Keratinocyte (primary cell): ENCODE measurements around the gene DPY19L3. TPM values are rescaled to one million over a fixed set of nuclear protein-coding genes. Genes with fewer than 3 reads are reported as not detected.

Experiments used
- DNase-seq: peaks from one replicate; pipeline ENCODE4 v3.0.0-alpha.2; 2011; ENCODE audit warnings: low read depth, missing footprints, low spot score
- FAIRE-seq: peaks from 2 replicates; lab custom pipeline; 2011; peaks lifted over from hg19 to GRCh38; lab: Jason Lieb, UNC
- H2AFZ ChIP-seq: 2 replicates; pipeline ENCODE4 v1.6.0; 2012; ENCODE audit warnings: low read length, control low read depth, inconsistent platforms; ENCODE audit not compliant: control insufficient read depth
- H3K27ac ChIP-seq: 2 replicates; pipeline ENCODE4 v1.5.1; 2011; ENCODE audit warnings: low read length; ENCODE audit not compliant: control insufficient read depth, insufficient read depth
- H3K27me3 ChIP-seq: 3 replicates; pipeline ENCODE4 v1.6.0; 2011; ENCODE audit warnings: low read length; ENCODE audit not compliant: control insufficient read depth, insufficient read depth; ENCODE audit errors: extremely low read depth
- H3K36me3 ChIP-seq, 2 experiments: 2 replicates in 1 of 2; 3 replicates in 1 of 2; pipeline ENCODE4 v1.5.1; 2011; ENCODE audit warnings: low read length in 2 of 2, mild to moderate bottlenecking in 1 of 2; ENCODE audit not compliant: control insufficient read depth in 2 of 2, insufficient read depth in 2 of 2; ENCODE audit errors: extremely low read depth in 1 of 2
- H3K4me1 ChIP-seq: 3 replicates; pipeline ENCODE4 v1.5.1; 2011; ENCODE audit warnings: low read length; ENCODE audit not compliant: control insufficient read depth, insufficient read depth; ENCODE audit errors: extremely low read depth
- H3K4me2 ChIP-seq: 3 replicates; pipeline ENCODE4 v1.6.0; 2011; ENCODE audit warnings: low read depth, low read length; ENCODE audit not compliant: control insufficient read depth, insufficient read depth; ENCODE audit errors: extremely low read depth
- H3K4me3 ChIP-seq, 3 experiments: fragments of 200-600 bp in 1 of 3; sonication (generic) in 1 of 3; 2 replicates in 2 of 3; 3 replicates in 1 of 3; pipeline ENCODE4 v1.5.1; 2011 to 2016; ENCODE audit warnings: low read length in 3 of 3, mild to moderate bottlenecking in 3 of 3, control low read depth in 2 of 3, inconsistent platforms in 1 of 3, low read depth in 1 of 3, mixed read lengths in 1 of 3, mixed run types in 1 of 3, moderate library complexity in 1 of 3; ENCODE audit not compliant: control insufficient read depth in 2 of 3, insufficient read depth in 2 of 3; ENCODE audit errors: extremely low read depth in 1 of 3
- H3K79me2 ChIP-seq: 2 replicates; pipeline ENCODE4 v1.6.0; 2012; ENCODE audit warnings: low read length; ENCODE audit not compliant: control insufficient read depth, insufficient read depth
- H3K9ac ChIP-seq: 3 replicates; pipeline ENCODE4 v1.6.0; 2011; ENCODE audit warnings: low read length; ENCODE audit not compliant: control insufficient read depth, insufficient read depth; ENCODE audit errors: extremely low read depth
- H3K9me1 ChIP-seq: 3 replicates; pipeline ENCODE4 v1.6.0; 2011; ENCODE audit warnings: low read length; ENCODE audit not compliant: control insufficient read depth, insufficient read depth; ENCODE audit errors: extremely low read depth
- H3K9me3 ChIP-seq: 2 replicates; pipeline ENCODE4 v1.5.1; 2012; ENCODE audit warnings: low read depth, low read length; ENCODE audit not compliant: control insufficient read depth
- H4K20me1 ChIP-seq: 3 replicates; pipeline ENCODE4 v1.6.0; 2011; ENCODE audit warnings: low read length; ENCODE audit not compliant: control insufficient read depth, insufficient read depth; ENCODE audit errors: extremely low read depth
- CTCF ChIP-seq, 3 experiments: IDR thresholded peaks in 1 of 3; conservative IDR thresholded peaks in 1 of 3; optimal IDR thresholded peaks in 1 of 3; 2 replicates in 2 of 3; 3 replicates in 1 of 3; pipeline versions ENCODE3 to v1.5.1; 2011; ENCODE audit warnings: low read length in 3 of 3, mild to moderate bottlenecking in 3 of 3, moderate library complexity in 2 of 3, control low read depth in 1 of 3, inconsistent platforms in 1 of 3; ENCODE audit not compliant: insufficient read depth in 2 of 3; ENCODE audit errors: extremely low read depth in 1 of 3
- EZH2 ChIP-seq: IDR thresholded peaks from one replicate; pipeline ENCODE4 v1.6.1; 2012; ENCODE audit warnings: inconsistent platforms, mild to moderate bottlenecking, low read length, moderate library complexity
- dilution Hi-C: fragments of 300-500 bp; cut with MboI; formaldehyde crosslinking; loops from one replicate; pipeline ENCODE4 v1.7.0; 2020; ENCODE audit warnings: low sequenced_read_pairs; ENCODE audit not compliant: extremely low pct_ligation_motif_present
- polyA plus RNA-seq, 5 experiments: library from polyadenylated mRNA; depleted of rRNA in 3 of 5; stranded (reverse) in 3 of 5; stranded (forward) in 1 of 5; unstranded in 1 of 5; fragments of >200 nt; gene quantifications; 1 replicate in 1 of 5; 2 replicates in 3 of 5; 3 replicates in 1 of 5; pipeline versions ENCODE4 v1.2.1 to v1.2.3, GENCODE V29; 2011 to 2012; ENCODE audit warnings: missing spikeins in 2 of 5, low read depth in 1 of 5, low replicate concordance in 1 of 5

Gene DPY19L3
- polyA plus RNA-seq, 1 donor (not counting 4 experiments of a cell fraction or from before 2014, with no cell fraction given), result 10.0 TPM

GRCh38 chr19:32392901-32393300 lies 12.7 kb upstream of the DPY19L3 start:
- H3K36me3 ChIP-seq, result no peaks in the 10 kb centered on the region
- TF ChIP-seq CTCF (optimal IDR thresholded peaks at IDR 0.05 in 1 of 3, IDR thresholded peaks at IDR 0.05 in 1 of 3, conservative IDR thresholded peaks at IDR 0.05 in 1 of 3; ENCODE audit: extremely low read depth in 1 of 3, insufficient read depth in 2 of 3, low read length in 3 of 3) (no peak), EZH2 (no peak)
- H3K4me2 ChIP-seq, result no peak overlapping the region
- peaks cover 4% of the 10 kb centered on the region for H3K4me1 ChIP-seq
- no peak overlapping the region for H3K27ac ChIP-seq
- H3K79me2 ChIP-seq, result no peaks in the 10 kb centered on the region
- no peaks in the 10 kb centered on the region for H3K9me1 ChIP-seq
- no peaks in the 10 kb centered on the region for H3K27me3 ChIP-seq
- no peak overlapping the region for H2AFZ ChIP-seq
- DNase-seq (no peak), FAIRE-seq (no peak)
- no peak overlapping the region for H3K4me3 ChIP-seq
- dilution Hi-C loops, result no loop called here
- no peak overlapping the region for H3K9ac ChIP-seq
- H3K9me3 ChIP-seq, result no peaks in the 10 kb centered on the region
- no peaks in the 10 kb centered on the region for H4K20me1 ChIP-seq

- Histone ChIP-seq H2AFZ (no peak overlapping the region), H3K9me3 (no peaks in the 10 kb centered on the region), H3K9ac (no peak overlapping the region), H3K4me2 (no peak overlapping the region), H3K36me3 (no peaks in the 10 kb centered on the region), H3K27ac (no peak overlapping the region), H3K4me3 (no peak overlapping the region), H3K79me2 (no peaks in the 10 kb centered on the region), H3K4me1 (peaks cover 5% of the 10 kb centered on the region), H3K27me3 (no peaks in the 10 kb centered on the region), H4K20me1 (no peaks in the 10 kb centered on the region), H3K9me1 (no peaks in the 10 kb centered on the region)
- no peak for DNase-seq
- TF ChIP-seq EZH2, result no peak
- no peak for TF ChIP-seq CTCF (optimal IDR thresholded peaks at IDR 0.05 in 1 of 3, IDR thresholded peaks at IDR 0.05 in 1 of 3, conservative IDR thresholded peaks at IDR 0.05 in 1 of 3; ENCODE audit: extremely low read depth in 1 of 3, insufficient read depth in 2 of 3, low read length in 3 of 3)
- dilution Hi-C loops, result no loop called here
- no peak for FAIRE-seq
These were observed 9.4 kb upstream of the DPY19L3 start for GRCh38 chr19:32396046-32396652.
